HUES64 (cell line): ENCODE results near the gene TSPAN4.

Experiments
- H3K27ac ChIP-seq: 2 replicates; pipeline ENCODE4 v1.7.0; 2013; ENCODE audit warnings: low read depth, low read length, inconsistent platforms
- H3K27me3 ChIP-seq: 2 replicates; pipeline ENCODE4 v1.6.1; 2013; ENCODE audit warnings: mild to moderate bottlenecking, low read length; ENCODE audit not compliant: insufficient read depth
- H3K36me3 ChIP-seq: 2 replicates; pipeline ENCODE4 v1.6.1; 2013; ENCODE audit warnings: mild to moderate bottlenecking, low read length; ENCODE audit not compliant: insufficient read depth
- H3K4me1 ChIP-seq: 2 replicates; pipeline ENCODE4 v1.6.1; 2013; ENCODE audit warnings: mild to moderate bottlenecking, low read length, moderate library complexity; ENCODE audit not compliant: insufficient read depth
- H3K4me3 ChIP-seq: 2 replicates; pipeline ENCODE4 v1.5.1; 2013; ENCODE audit warnings: mild to moderate bottlenecking, low read length, moderate library complexity
- H3K9ac ChIP-seq: 2 replicates; pipeline ENCODE4 v1.6.1; 2013; ENCODE audit warnings: mild to moderate bottlenecking, low read depth, low read length
- H3K9me3 ChIP-seq: 2 replicates; pipeline ENCODE4 v1.6.1; 2013; ENCODE audit warnings: low read depth, low read length; ENCODE audit not compliant: insufficient read depth
- WGBS: fragments of 150-250, 120-280 bp; methylation state at CpG from one replicate; pipeline ENCODE4 v1.1.7; 2013; ENCODE audit warnings: missing lambda C conversion rate; 5-methylcytosine and 5-hydroxymethylcytosine counted together

The TSPAN4 gene

GRCh38 chr11:855330-855674 lies 12.7 kb downstream of the TSPAN4 start:
- H3K9ac ChIP-seq, result no peak overlapping the region
- H3K36me3 ChIP-seq, result no peaks in the 10 kb centered on the region
- WGBS, result 91% methylated on average over 7 of the region's 7 CpGs
- no peaks in the 10 kb centered on the region for H3K9me3 ChIP-seq
- H3K27ac ChIP-seq, result no peak overlapping the region
- H3K4me1 ChIP-seq, result peaks cover 10% of the 10 kb centered on the region; the same call in 1 of the 2 replicates
- no peak overlapping the region for H3K4me3 ChIP-seq
- H3K27me3 ChIP-seq, result peaks cover 8% of the 10 kb centered on the region

- H3K36me3 ChIP-seq, result no peaks in the 10 kb centered on the region
- WGBS, result 92% methylated on average over 12 of the region's 12 CpGs
- peaks cover 3% of the 10 kb centered on the region for H3K27me3 ChIP-seq
- H3K27ac ChIP-seq, result no peak overlapping the region
- H3K9ac ChIP-seq, result no peak overlapping the region
- no peaks in the 10 kb centered on the region for H3K9me3 ChIP-seq
- peaks cover 9% of the 10 kb centered on the region; the same call in 1 of the 2 replicates for H3K4me1 ChIP-seq
- H3K4me3 ChIP-seq, result no peak overlapping the region
These were observed 13.1 kb downstream of the TSPAN4 start for GRCh38 chr11:855796-856195.

GRCh38 chr11:856397-856796 lies 13.7 kb downstream of the TSPAN4 start:
- no peak overlapping the region for H3K9ac ChIP-seq
- no peaks in the 10 kb centered on the region for H3K36me3 ChIP-seq
- no peaks in the 10 kb centered on the region for H3K27me3 ChIP-seq
- H3K27ac ChIP-seq, result no peak overlapping the region
- WGBS, result 87% methylated on average over 7 of the region's 8 CpGs
- no peaks in the 10 kb centered on the region for H3K9me3 ChIP-seq
- no peak overlapping the region for H3K4me3 ChIP-seq
- peaks cover 3% of the 10 kb centered on the region; the same call in 1 of the 2 replicates for H3K4me1 ChIP-seq

- Histone ChIP-seq H3K27ac (no peak overlapping the region), H3K4me1 (peaks cover 14% of the 10 kb centered on the region), H3K4me3 (no peak overlapping the region), H3K9me3 (no peaks in the 10 kb centered on the region), H3K27me3 (no peaks in the 10 kb centered on the region), H3K9ac (no peak overlapping the region), H3K36me3 (no peaks in the 10 kb centered on the region)
- WGBS, result 88% methylated on average over 27 of the region's 27 CpGs
These were observed 15.6 kb downstream of the TSPAN4 start for GRCh38 chr11:858053-858761.

GRCh38 chr11:858762-859339 lies 16.2 kb downstream of the TSPAN4 start:
- Histone ChIP-seq H3K27me3 (no peaks in the 10 kb centered on the region), H3K4me1 (peaks cover 21% of the 10 kb centered on the region), H3K4me3 (no peak overlapping the region), H3K9me3 (no peaks in the 10 kb centered on the region), H3K9ac (no peak overlapping the region), H3K36me3 (no peaks in the 10 kb centered on the region), H3K27ac (no peak overlapping the region)
- 96% methylated on average over 36 of the region's 37 CpGs for WGBS

GRCh38 chr11:859394-860131 lies 16.9 kb downstream of the TSPAN4 start:
- no peak overlapping the region for H3K27ac ChIP-seq
- 86% methylated on average over 26 of the region's 31 CpGs for WGBS

GRCh38 chr11:860234-861104 lies 17.8 kb downstream of the TSPAN4 start:
- Histone ChIP-seq H3K36me3 (no peaks in the 10 kb centered on the region; the same call in 1 of the 2 replicates), H3K9me3 (no peaks in the 10 kb centered on the region)

More at GRCh38 chr11:859394-860131, 16.9 kb downstream of the TSPAN4 start:
- H3K36me3 ChIP-seq, result no peaks in the 10 kb centered on the region
- H3K9ac ChIP-seq, result no peak overlapping the region
- no peaks in the 10 kb centered on the region for H3K9me3 ChIP-seq
- H3K27me3 ChIP-seq, result no peaks in the 10 kb centered on the region
- H3K4me1 ChIP-seq, result peaks cover 22% of the 10 kb centered on the region
- no peak overlapping the region for H3K4me3 ChIP-seq

GRCh38 chr11:861105-861479 lies 18.4 kb downstream of the TSPAN4 start:
- H3K27me3 ChIP-seq, result no peaks in the 10 kb centered on the region
- H3K36me3 ChIP-seq, result peaks cover 3% of the 10 kb centered on the region; the same call in 1 of the 2 replicates
- no peak overlapping the region for H3K27ac ChIP-seq
- no peaks in the 10 kb centered on the region for H3K9me3 ChIP-seq
- no peak overlapping the region for H3K4me3 ChIP-seq
- 93% methylated on average over 14 of the region's 14 CpGs for WGBS
- H3K4me1 ChIP-seq, result peaks cover 22% of the 10 kb centered on the region
- H3K9ac ChIP-seq, result no peak overlapping the region

More at GRCh38 chr11:860234-861104, 17.8 kb downstream of the TSPAN4 start:
- H3K27me3 ChIP-seq, result no peaks in the 10 kb centered on the region
- no peak overlapping the region for H3K9ac ChIP-seq
- no peak overlapping the region for H3K27ac ChIP-seq
- H3K4me1 ChIP-seq, result peaks cover 22% of the 10 kb centered on the region
- no peak overlapping the region for H3K4me3 ChIP-seq
- 86% methylated on average over 21 of the region's 21 CpGs for WGBS

GRCh38 chr11:862081-862661 lies 19.5 kb downstream of the TSPAN4 start:
- Histone ChIP-seq H3K27me3 (no peaks in the 10 kb centered on the region), H3K36me3 (peaks cover 6% of the 10 kb centered on the region; the same call in 1 of the 2 replicates), H3K9ac (no peak overlapping the region), H3K4me1 (peaks cover 19% of the 10 kb centered on the region), H3K9me3 (no peaks in the 10 kb centered on the region), H3K27ac (no peak overlapping the region; the same call in 1 of the 2 replicates), H3K4me3 (peak overlapping the region; percentile 15; the same call in 1 of the 2 replicates)
- WGBS, result 30% methylated on average over 20 of the region's 20 CpGs

- H3K4me3 ChIP-seq, result peak overlapping the region; percentile 15; the same call in 1 of the 2 replicates
- 32% methylated on average over 12 of the region's 12 CpGs for WGBS
- H3K9me3 ChIP-seq, result no peaks in the 10 kb centered on the region
- peaks cover 6% of the 10 kb centered on the region; the same call in 1 of the 2 replicates for H3K36me3 ChIP-seq
- peak overlapping the region; percentile 29; the same call in 1 of the 2 replicates for H3K9ac ChIP-seq
- H3K27me3 ChIP-seq, result no peaks in the 10 kb centered on the region
- peaks cover 19% of the 10 kb centered on the region for H3K4me1 ChIP-seq
- peak overlapping the region; percentile 86; the same call in 1 of the 2 replicates for H3K27ac ChIP-seq
These were observed 20.0 kb downstream of the TSPAN4 start for GRCh38 chr11:862696-863022.
